Hematopoietic multipotent progenitor cell treated with erythropoietin and hydrocortisone succinate and interleukin-3 and kit ligand, for 6 days (in vitro differentiated cells): ENCODE results near the gene UPB1.
"Not testable (repeated sequence)": the region's sequence is repeated elsewhere in the genome, so short reads cannot be mapped to it uniquely, and the experiment has no call there.

ENCODE experiments used
- DNase-seq: peaks from one replicate; pipeline ENCODE4 v3.0.0-alpha.2; 2015

The UPB1 gene

DNA sequence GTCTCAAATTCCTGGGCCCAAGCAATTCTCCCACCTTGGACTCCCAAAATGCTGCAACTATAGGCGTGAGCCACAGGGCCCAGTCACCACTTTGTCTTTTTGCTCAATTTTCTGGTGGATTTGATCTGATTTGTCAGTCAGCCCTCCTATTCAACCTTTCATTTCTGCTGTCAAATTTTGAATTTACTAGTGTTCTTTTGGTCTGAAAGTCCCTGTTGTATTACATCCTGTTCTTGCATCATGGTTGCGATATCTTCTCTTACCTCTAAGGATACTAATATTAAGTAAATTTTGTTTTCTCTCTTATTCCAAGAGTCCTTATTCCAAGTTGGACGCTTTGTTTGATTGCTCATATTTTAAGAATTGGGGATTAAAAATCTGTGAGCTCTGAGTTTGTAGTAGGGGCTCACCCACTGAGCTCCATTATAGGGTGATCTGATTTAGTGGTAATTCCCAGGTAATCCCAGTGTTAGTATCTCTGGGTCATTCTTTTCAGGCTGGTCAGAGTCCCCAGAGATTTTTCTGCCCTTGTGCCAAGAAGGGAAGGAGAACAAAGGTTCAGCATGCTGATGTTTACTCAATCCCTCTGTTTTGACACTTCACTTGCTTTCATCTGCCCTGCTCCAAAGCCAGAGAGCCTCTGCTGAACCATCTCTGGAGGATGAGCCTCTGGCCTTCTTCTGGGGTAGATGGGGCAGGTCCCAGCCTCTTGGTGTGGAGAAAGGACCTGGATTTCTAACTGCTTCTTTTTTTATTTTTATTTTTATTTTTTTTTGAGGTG is 10.0 kb downstream of the UPB1 start:
- no peak for DNase-seq

DNA sequence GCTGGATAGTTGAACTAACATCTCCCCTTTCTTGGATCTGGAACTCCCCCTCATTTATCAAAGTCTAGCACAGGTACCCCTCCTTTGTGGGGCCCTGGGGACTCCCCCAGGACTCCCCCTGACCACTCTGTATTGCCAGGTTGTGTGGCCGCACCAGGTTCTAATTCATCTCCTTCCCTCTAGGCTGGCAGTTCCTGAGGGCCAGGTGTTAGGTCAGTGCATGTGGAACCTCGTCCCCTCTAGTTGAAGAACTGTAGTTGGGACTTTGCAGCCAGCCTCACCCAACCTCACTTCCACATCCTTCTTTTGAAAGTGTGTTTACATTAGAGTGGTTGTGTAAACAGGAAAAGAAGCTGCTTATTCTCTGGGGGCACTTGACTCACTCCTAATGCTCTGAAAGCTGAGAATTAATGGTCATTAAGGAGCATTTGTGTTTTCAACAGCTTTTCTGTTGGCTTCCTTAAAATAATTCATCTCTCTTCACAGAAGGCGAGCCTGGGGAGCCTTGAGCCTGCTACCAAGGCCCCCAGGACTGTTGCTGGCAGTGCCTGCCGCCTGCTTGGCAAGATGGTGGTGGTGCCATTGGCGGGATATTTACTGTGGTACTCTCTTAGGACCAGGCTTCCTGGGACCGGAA is 11.8 kb downstream of the UPB1 start:
- no peak for DNase-seq

DNA sequence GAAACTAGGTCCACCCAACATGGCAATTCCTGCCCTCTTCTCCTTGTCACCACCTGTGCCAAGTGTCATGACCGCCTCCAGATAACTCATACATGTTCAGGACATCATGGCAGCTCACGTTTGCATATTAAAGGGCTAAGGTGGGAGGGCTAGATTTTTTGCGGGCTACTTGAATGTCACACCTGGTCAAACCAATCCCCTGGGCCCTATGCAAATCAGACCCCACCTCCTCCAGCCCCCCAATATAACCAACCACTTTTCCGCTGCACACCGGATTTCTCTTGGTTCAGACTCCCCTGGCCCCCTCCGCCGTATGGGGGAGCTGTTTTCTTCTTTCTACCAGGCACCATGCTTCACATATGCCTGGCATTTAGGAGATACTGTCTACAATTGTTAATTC is 12.6 kb downstream of the UPB1 start:
- DNase-seq, result no peak

DNA sequence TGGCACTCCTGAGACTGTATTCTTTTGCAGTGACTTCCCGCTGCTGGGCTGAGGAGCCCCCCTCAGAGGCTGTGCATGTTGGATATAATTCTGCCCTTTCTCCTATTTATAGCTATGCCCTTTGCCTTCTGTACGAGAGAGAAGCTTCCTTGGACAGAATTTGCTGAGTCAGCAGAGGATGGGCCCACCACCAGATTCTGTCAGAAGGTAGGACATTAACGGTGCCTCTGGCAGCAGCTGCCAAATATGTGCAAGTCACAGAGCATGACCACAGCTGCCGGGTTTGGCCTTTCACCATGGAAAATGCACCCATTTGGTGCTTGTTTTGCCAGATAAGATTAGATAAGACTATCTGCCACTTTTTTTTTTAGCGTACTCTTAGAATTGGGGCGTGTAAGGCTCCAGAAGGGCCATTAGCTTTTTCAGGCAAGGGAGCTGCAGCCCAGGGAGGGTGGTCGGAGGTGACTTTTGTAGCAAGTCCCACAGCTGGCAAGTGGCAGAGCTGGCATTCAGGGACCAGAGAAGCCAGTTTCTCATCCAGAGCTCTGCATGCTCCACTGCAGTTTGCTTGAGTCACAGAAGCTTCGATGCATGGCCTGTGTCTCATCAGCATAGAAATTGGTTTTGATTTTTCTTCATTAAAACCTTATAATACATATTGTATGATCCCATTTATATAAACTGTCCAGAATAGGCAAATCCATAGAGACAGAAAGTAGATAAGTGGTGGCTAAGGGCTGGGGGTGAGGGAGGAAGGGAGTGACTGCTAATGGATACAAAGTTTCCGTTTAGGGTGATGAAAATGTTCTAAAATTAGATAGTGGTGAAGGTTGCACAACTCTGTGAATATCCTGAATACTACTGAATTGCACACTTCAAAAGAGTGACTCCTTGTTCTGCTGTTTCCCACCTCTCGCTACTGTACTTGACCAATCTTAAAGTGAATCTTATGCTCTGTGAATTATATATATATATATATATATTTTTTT is 15.8 kb downstream of the UPB1 start:
- peak; percentile 93 for DNase-seq

DNA sequence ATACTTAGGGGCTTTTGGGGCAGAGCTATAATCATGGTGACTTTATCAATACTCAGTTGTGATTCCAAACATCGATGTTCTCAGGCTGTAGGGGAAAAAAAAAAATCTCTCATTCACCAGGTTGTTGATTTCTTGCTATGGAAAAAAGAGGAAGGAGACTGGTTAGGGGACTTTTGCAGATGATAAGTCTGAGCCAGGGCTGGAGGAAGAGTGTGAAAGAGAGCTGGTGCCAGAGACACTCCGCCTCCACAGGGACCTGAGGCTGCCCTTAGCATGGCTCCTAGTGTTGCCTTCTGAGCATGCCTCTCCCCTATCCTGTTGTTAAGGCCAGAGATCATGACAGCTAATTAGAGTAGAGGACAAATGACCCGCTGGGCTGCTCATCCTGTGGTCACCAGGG is 16.9 kb downstream of the UPB1 start:
- DNase-seq, result peak; percentile 68

DNA sequence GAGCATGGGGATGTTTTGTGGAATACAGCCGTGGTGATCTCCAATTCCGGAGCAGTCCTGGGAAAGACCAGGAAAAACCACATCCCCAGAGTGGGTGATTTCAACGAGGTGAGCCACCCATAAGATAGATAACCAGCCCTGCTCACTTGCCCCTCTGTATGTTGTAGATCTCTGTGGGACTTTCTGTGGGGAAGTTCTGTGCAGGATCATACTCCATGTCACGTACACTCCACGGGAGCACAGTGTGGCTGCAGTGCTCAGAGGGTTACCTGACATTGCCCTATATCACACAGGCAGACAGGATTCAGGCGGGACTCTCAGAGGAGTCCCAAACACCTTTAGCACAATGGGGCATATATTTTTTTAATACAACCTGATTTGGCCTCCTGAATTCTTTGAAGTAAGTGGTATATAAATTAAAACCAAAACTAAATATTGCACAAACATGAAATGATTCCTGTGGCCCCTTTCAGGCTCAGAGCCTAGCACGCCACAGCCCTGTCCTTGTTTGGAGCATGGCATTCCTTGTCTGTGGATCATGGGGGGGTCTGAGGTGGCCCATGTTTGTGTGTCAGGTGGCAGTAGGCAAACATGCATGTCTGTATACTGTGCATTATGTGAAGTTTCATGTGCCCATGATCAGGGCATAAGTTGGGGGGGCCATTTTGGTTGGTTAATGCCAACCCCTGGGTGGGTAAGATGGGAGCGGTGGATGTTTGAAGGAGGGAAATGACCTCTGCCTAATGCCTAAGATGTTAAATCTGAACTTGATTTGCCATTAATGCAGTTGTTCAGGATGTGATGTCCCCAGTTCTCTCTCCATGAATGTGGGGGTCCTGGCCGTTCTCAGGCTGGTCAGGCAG is 18.5 kb downstream of the UPB1 start:
- no peak for DNase-seq

DNA sequence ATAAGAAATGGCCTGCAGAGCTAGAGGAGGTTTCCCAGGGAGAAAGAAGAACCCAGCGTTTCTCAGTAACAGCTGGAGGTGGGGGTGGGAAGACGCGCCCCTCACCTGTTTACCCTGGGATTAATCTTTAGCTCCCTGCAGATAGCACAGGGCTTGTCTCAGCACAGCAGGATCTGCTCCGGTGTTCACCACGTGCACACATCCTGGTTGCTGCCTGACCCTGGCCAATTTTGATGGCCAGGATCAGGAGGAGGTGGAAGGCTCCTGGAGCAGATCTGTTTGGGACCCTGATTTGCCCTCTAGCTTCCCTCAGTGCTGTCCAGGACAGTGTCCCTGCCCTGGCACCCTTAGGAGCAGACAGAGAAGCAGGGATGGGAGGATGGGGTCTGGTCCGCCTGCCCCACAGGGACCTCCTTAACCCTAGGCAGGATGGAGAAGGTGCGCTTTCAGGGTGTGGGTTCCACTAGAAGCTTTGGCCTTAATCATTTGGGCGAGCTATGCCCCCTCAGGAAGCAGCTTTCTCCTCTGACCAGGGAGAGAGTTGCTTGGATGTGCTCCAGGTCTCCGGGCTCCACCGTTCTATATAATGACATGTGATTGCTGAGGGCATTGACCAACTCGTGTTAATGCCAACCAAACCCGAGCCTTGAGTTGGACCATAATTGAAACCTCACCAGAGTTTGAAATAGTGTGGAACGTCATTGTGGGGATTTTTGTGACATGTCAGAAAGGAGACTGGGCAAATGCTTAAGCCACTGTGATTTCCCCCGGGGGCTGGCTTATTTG is 19.3 kb downstream of the UPB1 start:
- no peak for DNase-seq

DNA sequence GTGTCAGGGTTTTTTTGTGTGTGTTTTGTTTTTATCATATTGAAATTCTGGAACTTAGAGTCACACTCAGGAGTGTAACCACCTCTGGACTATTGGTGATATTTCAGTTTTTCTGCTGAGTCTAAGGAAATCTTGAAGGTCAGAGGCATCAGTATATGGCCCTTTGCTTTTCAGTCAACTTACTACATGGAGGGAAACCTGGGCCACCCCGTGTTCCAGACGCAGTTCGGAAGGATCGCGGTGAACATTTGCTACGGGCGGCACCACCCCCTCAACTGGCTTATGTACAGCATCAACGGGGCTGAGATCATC is 19.9 kb downstream of the UPB1 start:
- DNase-seq, result no peak

DNA sequence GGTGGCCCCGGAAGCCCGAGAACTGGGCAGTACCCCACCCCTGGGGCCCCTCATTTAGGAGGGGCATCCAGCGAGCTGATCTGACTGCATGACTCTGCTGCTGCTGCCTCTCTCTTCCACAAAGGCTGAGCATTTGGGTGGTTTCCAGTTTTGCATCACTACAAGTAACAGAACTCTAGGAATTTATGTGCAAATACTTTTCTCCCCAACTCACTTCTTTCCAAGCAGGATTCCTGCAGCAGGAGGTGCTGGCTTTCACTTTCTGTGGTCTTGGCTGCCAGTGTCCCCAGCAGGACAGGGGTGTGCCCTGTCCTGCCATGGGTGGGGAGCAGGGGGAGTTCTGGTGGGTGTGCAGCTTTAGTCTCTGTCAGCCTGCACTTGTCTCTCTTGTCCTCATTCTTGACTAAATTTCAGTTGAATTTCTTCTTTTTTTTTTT is 21.2 kb downstream of the UPB1 start:
- peak; percentile 39 for DNase-seq

DNA sequence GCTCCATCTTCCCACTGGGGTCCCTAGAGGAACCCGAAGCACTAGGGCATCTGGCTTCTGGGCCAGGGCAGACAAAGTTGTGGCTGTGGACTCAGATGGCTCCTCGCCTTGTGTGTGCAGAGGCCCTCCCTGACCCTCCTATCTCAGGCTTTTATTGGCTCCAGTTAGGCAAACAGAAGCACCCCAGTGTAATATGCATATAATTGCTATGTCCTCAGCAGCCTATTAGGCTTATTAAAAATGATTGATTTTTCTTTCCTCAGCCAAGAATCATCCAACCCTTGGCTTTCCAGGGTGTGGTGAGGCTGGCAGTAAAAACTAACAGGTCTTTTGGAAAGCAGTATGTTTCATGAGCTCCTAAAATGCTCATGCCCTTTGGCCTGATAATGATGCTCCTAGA is 22.3 kb downstream of the UPB1 start:
- DNase-seq, result no peak

DNA sequence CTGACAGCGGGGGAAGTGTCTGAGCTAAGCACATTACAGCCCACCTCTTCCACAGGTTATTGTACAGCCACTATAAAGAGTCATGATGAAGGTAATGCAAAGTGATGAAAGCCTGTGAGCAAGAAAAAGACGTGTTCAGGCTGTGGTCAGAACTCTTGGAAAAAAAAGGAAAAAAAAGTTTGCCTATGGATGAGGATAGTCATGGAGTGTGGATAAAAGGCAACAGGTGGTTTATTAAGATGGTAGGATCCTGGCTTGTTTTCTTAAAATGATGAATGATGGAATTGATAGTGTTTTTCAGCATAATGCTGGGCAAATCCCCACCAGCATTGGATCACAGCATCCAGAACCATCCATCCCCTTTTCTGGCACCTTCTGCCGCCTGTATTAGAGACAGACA is 23.1 kb downstream of the UPB1 start:
- no peak for DNase-seq

DNA sequence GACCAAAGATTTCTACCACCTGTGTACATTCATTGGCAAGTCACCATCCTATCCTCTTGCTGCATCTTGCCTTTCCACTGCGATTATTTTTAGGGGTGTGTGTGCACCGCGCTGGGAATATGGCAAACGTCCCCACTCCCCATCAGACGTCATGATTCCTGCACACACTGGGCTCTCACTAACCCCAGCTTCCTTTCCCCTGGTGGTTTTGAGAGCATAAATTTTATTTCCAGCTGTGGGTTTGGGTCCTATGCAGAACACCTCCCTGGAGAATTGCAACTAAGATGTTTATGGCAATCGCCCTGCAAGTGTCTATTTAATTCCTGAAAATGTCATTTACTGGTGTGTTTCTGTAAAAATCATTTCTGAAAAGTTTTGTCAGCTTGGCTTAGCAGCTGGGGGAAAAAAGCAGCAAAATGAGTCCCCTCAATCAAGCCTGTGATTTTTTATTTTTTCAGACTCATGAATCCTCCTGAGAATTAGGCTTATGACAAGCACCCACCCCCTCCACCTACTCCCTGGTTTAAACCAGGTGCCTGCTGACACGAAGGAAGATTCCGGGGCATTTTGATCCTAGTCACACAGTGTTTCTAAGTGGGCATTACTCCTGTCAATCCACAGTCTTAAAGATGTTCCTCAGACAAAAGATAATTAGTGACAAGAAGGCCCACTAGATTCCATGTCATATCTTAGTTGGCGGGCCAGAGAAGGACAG is 23.8 kb downstream of the UPB1 start:
- no peak for DNase-seq

DNA sequence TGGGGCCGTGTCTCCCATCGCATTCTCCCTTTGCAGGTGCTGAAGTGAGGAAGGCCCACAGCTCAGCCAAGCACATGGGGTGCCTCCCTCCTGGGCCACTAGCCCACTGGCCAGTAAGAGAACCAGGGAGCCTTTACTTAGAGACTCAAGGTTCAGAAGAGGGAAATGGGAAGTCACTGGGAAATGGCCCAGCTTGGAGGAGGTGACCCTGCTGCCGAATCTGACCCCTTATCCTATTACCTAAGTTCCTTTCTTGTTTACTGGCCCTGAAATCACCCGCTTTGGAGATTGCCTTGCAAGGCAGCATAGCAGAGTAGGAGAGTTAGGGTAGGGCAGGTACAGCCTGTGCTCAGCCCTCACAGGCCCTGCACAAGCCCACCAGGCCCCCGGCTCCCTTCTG is 24.4 kb downstream of the UPB1 start:
- DNase-seq, result no peak

DNA sequence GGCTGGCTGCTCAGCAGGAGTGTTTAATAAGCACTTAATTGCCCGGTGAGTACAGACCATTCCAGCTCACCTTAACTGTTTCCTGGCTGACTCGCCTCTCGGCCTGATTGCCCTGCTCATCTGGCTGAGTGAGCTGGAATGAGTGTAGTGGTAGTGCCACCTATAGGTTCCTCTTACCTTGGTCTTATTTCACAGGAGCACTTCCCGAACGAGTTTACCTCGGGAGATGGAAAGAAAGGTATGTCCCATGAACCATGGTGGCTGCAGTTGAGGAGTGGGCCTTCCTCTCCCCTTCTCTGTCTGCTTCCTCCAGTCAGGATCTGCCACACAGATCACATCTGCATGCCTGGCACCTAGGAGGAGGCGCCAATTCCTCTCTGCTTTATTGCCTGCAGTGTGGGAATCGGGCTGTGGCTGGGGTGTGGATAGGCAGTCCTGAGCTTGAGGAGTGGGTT is 26.7 kb downstream of the UPB1 start:
- DNase-seq, result peak; percentile 79

DNA sequence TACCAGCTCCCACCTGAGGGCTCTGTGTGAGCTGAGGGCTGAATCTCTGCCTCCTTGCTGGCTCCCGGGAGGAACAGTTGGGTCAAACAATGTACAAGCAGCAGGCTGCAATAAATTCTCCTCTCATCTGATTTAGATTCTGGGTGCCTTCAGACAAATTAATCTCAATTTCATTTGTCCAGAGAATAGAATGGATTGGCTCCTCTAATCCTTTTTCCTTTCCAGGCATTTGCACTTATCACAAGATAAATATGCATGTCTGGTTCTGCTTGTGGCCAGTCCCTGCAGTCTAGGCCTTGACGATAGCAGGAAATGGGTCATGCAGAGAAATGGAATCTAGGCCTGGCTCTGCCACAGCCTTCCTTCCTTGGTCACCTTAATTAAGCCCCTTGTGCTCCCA is 28.7 kb downstream of the UPB1 start:
- DNase-seq, result no peak

DNA sequence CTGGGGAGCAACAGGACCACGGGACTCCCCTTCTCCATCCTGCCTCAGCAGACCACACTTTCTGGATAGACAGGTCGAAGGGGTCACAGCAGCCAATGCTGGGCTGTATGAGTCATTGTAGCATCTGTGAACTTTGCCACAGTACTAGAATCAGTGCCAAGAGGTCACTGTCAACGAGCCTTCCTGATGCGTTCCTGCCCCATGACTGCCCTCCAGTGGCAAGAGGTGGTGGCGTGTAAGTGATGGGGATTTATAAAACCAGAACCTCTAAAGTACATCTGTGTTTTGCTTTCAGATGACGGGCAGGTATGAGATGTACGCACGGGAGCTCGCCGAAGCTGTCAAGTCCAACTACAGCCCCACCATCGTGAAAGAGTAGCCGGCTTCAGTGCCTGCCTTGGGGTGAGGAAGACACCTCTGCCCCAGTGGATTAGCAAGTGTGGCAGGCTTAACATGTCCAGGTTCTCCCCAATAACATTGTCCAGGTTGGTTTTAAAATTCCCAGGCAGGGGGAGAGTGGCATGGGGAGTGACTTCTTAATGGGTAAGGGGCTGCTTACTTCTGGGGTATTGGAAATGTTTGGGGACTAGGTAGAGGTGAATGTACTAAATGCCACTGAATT is 30.4 kb downstream of the UPB1 start:
- DNase-seq, result peak; percentile 92

DNA sequence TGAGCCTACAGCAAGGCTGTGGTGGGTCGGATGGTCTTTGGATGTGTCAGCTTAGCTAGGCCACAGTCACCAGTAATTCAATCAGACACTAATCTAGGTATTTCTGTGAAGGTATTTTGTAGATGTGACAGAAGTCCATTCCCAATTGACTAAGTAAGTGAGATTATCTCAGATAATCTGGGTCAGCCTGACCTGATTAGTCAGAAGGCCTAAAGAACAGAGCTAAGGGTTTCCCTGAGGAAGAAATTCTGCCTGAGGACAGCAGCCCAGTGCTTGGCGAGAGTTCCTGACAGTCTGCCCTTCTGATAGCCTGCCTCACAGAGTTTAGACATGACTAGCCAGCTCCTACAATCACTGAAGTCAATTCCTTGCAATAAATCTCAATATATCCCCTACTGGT is 31.1 kb downstream of the UPB1 start:
- no peak for DNase-seq

DNA sequence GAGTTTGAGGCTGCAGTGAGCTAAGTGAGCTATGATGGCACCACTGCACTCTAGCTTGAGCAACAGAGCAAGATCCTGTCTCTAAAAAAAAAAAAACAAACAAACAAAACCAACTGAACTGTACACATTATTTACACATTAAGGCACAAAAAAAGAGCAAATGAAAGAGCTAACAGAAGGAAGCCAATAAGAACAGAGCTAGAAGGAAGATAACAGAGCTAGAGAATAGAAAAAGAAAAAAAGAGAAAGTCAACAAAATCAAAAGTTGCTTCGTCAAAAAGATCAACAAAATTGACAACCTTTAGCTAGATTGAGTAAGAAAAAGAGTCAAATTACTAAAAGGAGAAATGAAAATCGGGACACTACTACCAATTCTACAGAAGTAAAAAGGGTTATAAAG is 34.8 kb downstream of the UPB1 start:
- no peak for DNase-seq

DNA sequence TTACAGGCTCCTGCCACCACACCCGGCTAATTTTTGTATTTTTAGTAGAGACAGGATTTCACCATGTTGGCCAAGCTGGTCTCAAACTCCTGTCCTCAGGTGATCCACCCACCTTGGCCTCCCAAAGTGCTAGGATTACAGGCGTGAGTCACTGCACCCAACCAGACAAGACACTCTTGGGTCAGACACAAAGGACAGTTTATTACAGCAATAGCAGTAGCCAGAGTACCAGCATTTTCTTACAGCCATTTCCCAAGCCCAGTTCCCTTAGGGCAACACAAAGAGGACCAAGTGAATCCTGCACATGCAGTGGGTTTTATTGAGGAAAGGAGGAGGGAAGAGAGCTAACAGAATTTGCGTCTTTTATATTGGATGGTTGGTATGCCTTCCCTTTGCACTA is 35.8 kb downstream of the UPB1 start:
- DNase-seq, result not testable (repeated sequence)

DNA sequence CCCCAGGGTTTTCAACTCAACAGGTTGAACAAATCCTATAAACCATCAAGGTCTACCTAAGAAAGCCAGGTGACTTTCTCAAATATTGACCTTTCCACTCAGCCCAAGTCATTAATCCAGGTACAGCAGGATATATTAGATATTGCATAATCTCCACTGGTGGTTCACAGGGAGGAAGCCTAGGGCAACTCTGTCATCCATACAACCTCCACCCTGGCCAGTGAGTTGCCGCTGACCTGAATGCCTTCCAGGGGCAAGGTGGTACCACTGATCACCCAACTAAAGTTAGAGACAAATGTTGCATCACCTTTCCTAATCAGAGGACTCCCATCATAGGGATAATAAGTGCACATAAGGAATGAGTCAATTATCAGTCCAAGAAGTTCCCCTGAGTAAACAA is 36.9 kb downstream of the UPB1 start:
- no peak for DNase-seq

DNA sequence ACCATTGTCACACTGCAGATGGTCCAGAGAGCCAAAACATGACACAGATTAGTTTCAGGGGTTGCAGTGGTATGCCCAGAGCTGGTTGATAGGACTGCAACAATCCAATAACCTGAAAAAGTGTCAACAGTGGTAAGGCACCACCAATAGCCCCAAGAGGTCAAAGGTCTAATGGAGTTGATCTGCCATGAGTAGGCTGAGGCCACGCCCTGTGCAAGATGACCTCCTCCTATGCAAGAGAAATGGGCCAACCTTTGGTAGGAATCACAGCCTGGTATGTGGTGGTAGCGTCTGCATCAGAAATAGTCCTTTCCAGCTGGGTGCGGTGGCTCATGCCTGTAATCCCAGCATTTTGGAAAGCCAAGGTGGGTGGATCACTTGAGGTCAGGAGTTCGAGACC is 40.2 kb downstream of the UPB1 start:
- no peak for DNase-seq
